NCI-H1092 treated with DMSO at 0.1 percent for 48 hours (cell line): Measurements from ENCODE around the gene ING5.
"Not testable (repeated sequence)": the region's sequence is repeated elsewhere in the genome, so short reads cannot be mapped to it uniquely, and the experiment has no call there.

Source experiments
- DNase-seq: peaks from one replicate; lab custom pipeline; 2025; lab: John Stamatoyannopoulos, UW

Gene ING5

GRCh38 chr2:241706537-241706936 is 4.7 kb downstream of the ING5 start:
- DNase-seq, result no peak

GRCh38 chr2:241708879-241709278 is 7.0 kb downstream of the ING5 start:
- no peak for DNase-seq

- no peak for DNase-seq
Observed at GRCh38 chr2:241719093-241719492, 17.3 kb downstream of the ING5 start.

GRCh38 chr2:241720099-241720498 is 18.3 kb downstream of the ING5 start:
- DNase-seq, result no peak

GRCh38 chr2:241720560-241720959 is 18.7 kb downstream of the ING5 start:
- no peak for DNase-seq

- DNase-seq, result no peak
Observed at GRCh38 chr2:241721852-241722251, 20.0 kb downstream of the ING5 start.

- no peak for DNase-seq
Observed at GRCh38 chr2:241722896-241723454, 21.1 kb downstream of the ING5 start.

GRCh38 chr2:241724259-241724974 is 22.6 kb downstream of the ING5 start:
- DNase-seq, result no peak

- DNase-seq, result no peak
Observed at GRCh38 chr2:241724975-241725870, 23.4 kb downstream of the ING5 start.

- DNase-seq, result peak; percentile 6
Observed at GRCh38 chr2:241726459-241726858, 24.6 kb downstream of the ING5 start.

GRCh38 chr2:241728000-241728399 is 26.2 kb downstream of the ING5 start:
- no peak for DNase-seq

- no peak for DNase-seq
Observed at GRCh38 chr2:241728627-241729026, 26.8 kb downstream of the ING5 start.

- no peak for DNase-seq
Observed at GRCh38 chr2:241729868-241730267, 28.0 kb downstream of the ING5 start.

- no peak for DNase-seq
Observed at GRCh38 chr2:241730671-241731293, 28.9 kb downstream of the ING5 start.

GRCh38 chr2:241732513-241733186 is 30.8 kb downstream of the ING5 start:
- not testable (repeated sequence) for DNase-seq

- DNase-seq, result no peak
Observed at GRCh38 chr2:241733391-241734207, 31.8 kb downstream of the ING5 start.

GRCh38 chr2:241734208-241734466 is 32.3 kb downstream of the ING5 start:
- no peak for DNase-seq

GRCh38 chr2:241734467-241735208 is 32.8 kb downstream of the ING5 start, which contains the start of gene D2HGDH:
TSS of gene D2HGDH (plus strand) at chr2:241734630. CDS start at chr2:241735225, 595 bp downstream.
- peak; percentile 61 for DNase-seq

GRCh38 chr2:241736111-241736510 is 34.3 kb downstream of the ING5 start:
- no peak for DNase-seq

- DNase-seq, result no peak
Observed at GRCh38 chr2:241738040-241738686, 36.3 kb downstream of the ING5 start.
